ENCODE results near the gene NUCB1. TPM values are rescaled to one million over a fixed set of nuclear protein-coding genes. Genes with fewer than 3 reads are reported as not detected.
"Not testable (repeated sequence)": the region's sequence is repeated elsewhere in the genome, so short reads cannot be mapped to it uniquely, and the experiment has no call there.

Gene NUCB1
- total and polyA plus RNA-seq, 8 donors: 68.9 to 503 (median 123) TPM

- no peak for DNase-seq
- Histone ChIP-seq H3K27ac (no peak overlapping the region), H3K36me3 (no peaks in the 10 kb centered on the region), H3K27me3 (peaks cover 0 to 18% (median 0%) of the 10 kb centered on the region in 3 donors), H3K9me3 (no peaks in the 10 kb centered on the region), H3K4me3 (no peak overlapping the region), H3K4me1 (peaks cover 0 to 6% (median 2%) of the 10 kb centered on the region in 4 donors)
- 73 to 87% (median 76%) methylated on average over 4 of the region's 4 CpGs for WGBS, 5 donors
- intact Hi-C loops (cut with DNase I; ENCODE audit: low total_unique reads): no loop called here
- TF ChIP-seq EP300 (IDR thresholded peaks at IDR 0.05): no peak
- no peak for TF ChIP-seq POLR2AphosphoS5 (IDR thresholded peaks at IDR 0.05)
- TF ChIP-seq POLR2A (IDR thresholded peaks at IDR 0.05): no peak
- no peak for TF ChIP-seq CTCF (IDR thresholded peaks at IDR 0.05)
These were observed 9.6 kb upstream of the NUCB1 start for GRCh38 chr19:48890551-48890950.

GRCh38 chr19:48895226-48895625, 4.9 kb upstream of the NUCB1 start:
- H3K36me3 ChIP-seq: no peaks in the 10 kb centered on the region
- no peak for DNase-seq
- no peaks in the 10 kb centered on the region for H3K9me3 ChIP-seq
- no peak for TF ChIP-seq EP300 (IDR thresholded peaks at IDR 0.05)
- TF ChIP-seq POLR2A (IDR thresholded peaks at IDR 0.05): no peak
- TF ChIP-seq POLR2AphosphoS5 (IDR thresholded peaks at IDR 0.05): no peak
- intact Hi-C loops (cut with DNase I; ENCODE audit: low total_unique reads): no loop called here
- H3K4me3 ChIP-seq: peak overlapping the region in 3 of 4 donors; percentile 31 to 46 (median 42)
- peaks cover 4 to 25% (median 15%) of the 10 kb centered on the region in 4 donors for H3K4me1 ChIP-seq
- peaks cover 0 to 25% (median 0%) of the 10 kb centered on the region in 3 donors for H3K27me3 ChIP-seq
- 64 to 74% (median 72%) methylated on average over 13 to 21 of the region's 21 CpGs for WGBS, 5 donors
- no peak overlapping the region for H3K27ac ChIP-seq

GRCh38 chr19:48896191-48896720, 3.9 kb upstream of the NUCB1 start:
- DNase-seq: peak in 1 of 2 donors; percentile 78
- WGBS, 5 donors: 24 to 48% (median 44%) methylated on average over 24 to 25 of the region's 25 CpGs
- no peaks in the 10 kb centered on the region for H3K36me3 ChIP-seq
- peaks cover 7 to 33% (median 24%) of the 10 kb centered on the region in 4 donors for H3K4me1 ChIP-seq
- H3K27ac ChIP-seq: peak overlapping the region in 4 of 5 donors; percentile 58 to 81 (median 64)
- TF ChIP-seq EP300 (IDR thresholded peaks at IDR 0.05): no peak
- no peak for TF ChIP-seq CTCF (IDR thresholded peaks at IDR 0.05)
- TF ChIP-seq POLR2AphosphoS5 (IDR thresholded peaks at IDR 0.05): no peak
- H3K9me3 ChIP-seq: no peaks in the 10 kb centered on the region
- intact Hi-C loops (cut with DNase I; ENCODE audit: low total_unique reads): no loop called here
- H3K4me3 ChIP-seq: peak overlapping the region; percentile 31 to 47 (median 44)
- peaks cover 0 to 25% (median 0%) of the 10 kb centered on the region in 3 donors for H3K27me3 ChIP-seq

GRCh38 chr19:48897181-48897580, 2.9 kb upstream of the NUCB1 start:
- 71 to 87% (median 82%) methylated on average over 5 of the region's 5 CpGs for WGBS, 5 donors
- H3K36me3 ChIP-seq: peaks cover 0 to 8% (median 3%) of the 10 kb centered on the region in 4 donors
- no peak overlapping the region for H3K4me3 ChIP-seq
- no peak for DNase-seq
- intact Hi-C loops (cut with DNase I; ENCODE audit: low total_unique reads): no loop called here
- H3K4me1 ChIP-seq: peaks cover 15 to 42% (median 33%) of the 10 kb centered on the region in 4 donors
- no peak for TF ChIP-seq POLR2AphosphoS5 (IDR thresholded peaks at IDR 0.05)
- no peak for TF ChIP-seq EP300 (IDR thresholded peaks at IDR 0.05)
- TF ChIP-seq CTCF (IDR thresholded peaks at IDR 0.05): no peak
- no peak for TF ChIP-seq POLR2A (IDR thresholded peaks at IDR 0.05)
- H3K9me3 ChIP-seq: no peaks in the 10 kb centered on the region
- peaks cover 0 to 25% (median 0%) of the 10 kb centered on the region in 3 donors for H3K27me3 ChIP-seq
- H3K27ac ChIP-seq: peak overlapping the region in 4 of 5 donors; percentile 58 to 81 (median 64)

- intact Hi-C loops (cut with DNase I; ENCODE audit: low total_unique reads); H3K9me3 ChIP-seq; DNase-seq: not testable (repeated sequence)
- H3K27ac ChIP-seq: peak overlapping the region; percentile 83 to 97 (median 94)
- peaks cover 0 to 19% (median 0%) of the 10 kb centered on the region in 3 donors for H3K27me3 ChIP-seq
- H3K4me1 ChIP-seq: peaks cover 23 to 52% (median 42%) of the 10 kb centered on the region in 4 donors
- H3K36me3 ChIP-seq: peaks cover 0 to 15% (median 8%) of the 10 kb centered on the region in 4 donors
- H3K4me3 ChIP-seq: peak overlapping the region; percentile 82 to 93 (median 86)
- 76 to 81% (median 77%) methylated on average over 11 of the region's 11 CpGs for WGBS, 5 donors
These were observed 744 bp upstream of the NUCB1 start for GRCh38 chr19:48899386-48899749.

All from stomach (tissue), 9 donors.